Measurements from ENCODE around the gene FIP1L1.
A peak's percentile ranks its signal among the peaks of the same experiment; 100 is the strongest.

FIP1L1 gene

DNA sequence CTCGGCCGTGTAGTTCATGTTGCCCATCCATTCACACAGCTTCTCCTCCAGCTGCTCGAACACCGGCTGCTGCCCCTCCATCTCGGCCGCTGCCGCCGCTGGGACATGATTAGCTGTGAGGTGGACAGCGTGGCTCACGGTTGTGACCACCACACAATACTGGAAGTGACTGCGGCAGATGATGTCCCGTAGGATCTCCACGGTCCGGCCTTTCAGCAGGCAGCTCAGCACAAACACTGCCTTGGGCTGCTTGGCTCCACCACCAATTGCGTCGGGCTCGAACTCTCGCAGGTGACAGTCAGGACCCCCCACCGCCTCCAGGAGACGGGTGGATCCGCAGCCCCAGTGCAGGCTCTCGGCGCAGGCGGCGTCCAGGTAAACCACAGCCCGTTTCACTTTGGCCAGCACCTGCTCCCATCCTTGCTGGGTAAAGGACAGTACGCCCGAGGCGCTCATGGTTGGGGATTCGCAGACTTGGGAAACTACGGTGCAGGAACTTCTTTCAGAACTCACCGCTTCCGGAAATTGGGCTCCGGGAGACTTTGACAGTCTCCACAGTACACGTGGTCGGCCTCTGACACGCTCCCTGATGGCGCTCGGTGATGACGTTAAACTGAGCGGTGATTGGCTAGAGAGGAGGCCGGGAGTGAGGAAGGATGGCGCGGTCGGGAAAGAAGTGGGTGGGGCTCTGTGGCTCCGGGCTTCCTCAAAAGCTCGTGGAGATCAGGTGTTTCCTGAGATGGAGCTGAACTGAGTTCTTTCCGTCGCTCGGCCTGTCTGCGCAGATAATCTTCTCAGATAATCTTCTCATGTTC is 11.7 kb upstream of the FIP1L1 start, which contains the start of gene SCFD2:
TSS of gene SCFD2 (minus strand) at position 576 of the 815 bp plus-strand sequence.
- H3K27me3 ChIP-seq (ENCODE audit: insufficient read depth, low read length, poor library complexity, severe bottlenecking): no peaks in the 10 kb centered on the region
- no peaks in the 10 kb centered on the region for H3K9me2 ChIP-seq (replicated peaks; ENCODE audit: low read depth, low read length)
- no peaks in the 10 kb centered on the region for H3K36me3 ChIP-seq (ENCODE audit: insufficient read depth, low read length)
- H3K4me1 ChIP-seq (ENCODE audit: insufficient read depth, low read length, poor library complexity, severe bottlenecking): peaks cover 35% of the 10 kb centered on the region
- H3K9me3 ChIP-seq (ENCODE audit: insufficient read depth, low read depth, low read length): no peaks in the 10 kb centered on the region
- TF ChIP-seq, protein P1, sequence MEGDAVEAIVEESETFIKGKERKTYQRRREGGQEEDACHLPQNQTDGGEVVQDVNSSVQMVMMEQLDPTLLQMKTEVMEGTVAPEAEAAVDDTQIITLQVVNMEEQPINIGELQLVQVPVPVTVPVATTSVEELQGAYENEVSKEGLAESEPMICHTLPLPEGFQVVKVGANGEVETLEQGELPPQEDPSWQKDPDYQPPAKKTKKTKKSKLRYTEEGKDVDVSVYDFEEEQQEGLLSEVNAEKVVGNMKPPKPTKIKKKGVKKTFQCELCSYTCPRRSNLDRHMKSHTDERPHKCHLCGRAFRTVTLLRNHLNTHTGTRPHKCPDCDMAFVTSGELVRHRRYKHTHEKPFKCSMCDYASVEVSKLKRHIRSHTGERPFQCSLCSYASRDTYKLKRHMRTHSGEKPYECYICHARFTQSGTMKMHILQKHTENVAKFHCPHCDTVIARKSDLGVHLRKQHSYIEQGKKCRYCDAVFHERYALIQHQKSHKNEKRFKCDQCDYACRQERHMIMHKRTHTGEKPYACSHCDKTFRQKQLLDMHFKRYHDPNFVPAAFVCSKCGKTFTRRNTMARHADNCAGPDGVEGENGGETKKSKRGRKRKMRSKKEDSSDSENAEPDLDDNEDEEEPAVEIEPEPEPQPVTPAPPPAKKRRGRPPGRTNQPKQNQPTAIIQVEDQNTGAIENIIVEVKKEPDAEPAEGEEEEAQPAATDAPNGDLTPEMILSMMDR (conservative IDR thresholded peaks at IDR 0.05; ENCODE audit: low read length): no peak
- TF ChIP-seq EZH2phosphoT487 (IDR thresholded peaks at IDR 0.05; ENCODE audit: borderline replicate concordance): no peak
- peaks cover 39% of the 10 kb centered on the region for H3K79me2 ChIP-seq (ENCODE audit: insufficient read depth, low read length)
- H3K4me3 ChIP-seq (ENCODE audit: low read length, poor library complexity, severe bottlenecking): peak within 1 kb of the TSS; percentile 98
- H3F3A ChIP-seq (ENCODE audit: low read depth): no peaks in the 10 kb centered on the region
- peak within 1 kb of the TSS; percentile 91 for H3K4me2 ChIP-seq (ENCODE audit: low read depth, low read length, poor library complexity, severe bottlenecking)
- peak within 1 kb of the TSS; percentile 96 for H2AFZ ChIP-seq (ENCODE audit: low read length)
- H3K9ac ChIP-seq (ENCODE audit: low read depth, low read length, poor library complexity, severe bottlenecking): peak within 1 kb of the TSS; percentile 74
- H4K20me1 ChIP-seq (ENCODE audit: insufficient read depth, low read length, poor library complexity, severe bottlenecking): peaks cover 5% of the 10 kb centered on the region

DNA sequence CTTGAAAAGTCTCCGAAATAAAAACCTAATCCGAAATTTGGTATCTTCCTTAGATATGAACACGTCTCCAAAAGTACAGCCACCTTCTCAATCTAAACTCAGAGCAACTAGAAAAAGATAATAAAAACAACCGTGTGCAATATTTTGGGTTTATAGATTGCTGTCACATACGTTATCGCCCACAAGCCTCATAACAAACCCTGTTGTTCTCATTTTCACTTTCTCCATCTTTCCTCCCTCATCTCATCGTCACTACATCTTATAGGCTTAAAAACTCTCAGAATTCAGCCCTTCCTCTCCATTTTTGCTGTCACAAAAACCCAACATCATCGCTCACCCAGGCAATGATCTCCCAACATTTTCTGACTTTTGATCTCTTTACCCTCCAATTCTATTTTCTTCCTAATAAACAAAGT is 11.1 kb upstream of the FIP1L1 start:
- peak overlapping the region; percentile 67 for H3K9ac ChIP-seq (ENCODE audit: low read depth, low read length, poor library complexity, severe bottlenecking)

DNA sequence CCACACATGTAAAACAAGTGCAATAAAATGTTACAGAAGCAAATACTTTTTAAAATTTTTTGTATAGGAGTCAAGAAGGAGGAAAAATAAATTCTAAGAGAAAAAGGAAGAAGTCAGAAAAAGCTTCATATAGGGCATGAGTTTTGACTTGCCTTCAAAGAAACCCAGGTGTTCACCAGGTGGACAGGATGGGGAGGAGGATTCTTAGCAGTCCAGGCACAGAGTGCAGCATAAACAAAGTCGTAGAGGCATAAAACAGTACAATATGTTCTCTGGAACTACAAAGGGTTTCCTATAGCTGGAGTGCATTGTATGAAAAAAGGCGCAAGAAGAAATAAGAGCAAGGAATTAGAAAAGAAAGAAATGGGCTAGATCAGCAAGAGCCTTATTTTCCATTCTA is 9.7 kb upstream of the FIP1L1 start:
- H3K27me3 ChIP-seq (ENCODE audit: insufficient read depth, low read length, poor library complexity, severe bottlenecking): no peaks in the 10 kb centered on the region
- TF ChIP-seq EZH2phosphoT487 (IDR thresholded peaks at IDR 0.05; ENCODE audit: borderline replicate concordance): no peak
- TF ChIP-seq, protein P1 (conservative IDR thresholded peaks at IDR 0.05; ENCODE audit: low read length): no peak
- H3K4me2 ChIP-seq (ENCODE audit: low read depth, low read length, poor library complexity, severe bottlenecking): no peak overlapping the region
- H3K4me3 ChIP-seq (ENCODE audit: low read length, poor library complexity, severe bottlenecking): no peak overlapping the region
- peaks cover 15% of the 10 kb centered on the region for H3K4me1 ChIP-seq (ENCODE audit: insufficient read depth, low read length, poor library complexity, severe bottlenecking)
- no peak overlapping the region for H3K9ac ChIP-seq (ENCODE audit: low read depth, low read length, poor library complexity, severe bottlenecking)
- H3K9me2 ChIP-seq (replicated peaks; ENCODE audit: low read depth, low read length): no peaks in the 10 kb centered on the region
- no peaks in the 10 kb centered on the region for H3K36me3 ChIP-seq (ENCODE audit: insufficient read depth, low read length)
- no peaks in the 10 kb centered on the region for H3K9me3 ChIP-seq (ENCODE audit: insufficient read depth, low read depth, low read length)
- H4K20me1 ChIP-seq (ENCODE audit: insufficient read depth, low read length, poor library complexity, severe bottlenecking): no peaks in the 10 kb centered on the region
- H3F3A ChIP-seq (ENCODE audit: low read depth): no peaks in the 10 kb centered on the region
- H3K79me2 ChIP-seq (ENCODE audit: insufficient read depth, low read length): peaks cover 22% of the 10 kb centered on the region
- no peak overlapping the region for H2AFZ ChIP-seq (ENCODE audit: low read length)

More for the DNA sequence above, 11.1 kb upstream of the FIP1L1 start:
- peak overlapping the region; percentile 81 for H3K4me2 ChIP-seq (ENCODE audit: low read depth, low read length, poor library complexity, severe bottlenecking)
- TF ChIP-seq, protein P1 (conservative IDR thresholded peaks at IDR 0.05; ENCODE audit: low read length): no peak
- H3K36me3 ChIP-seq (ENCODE audit: insufficient read depth, low read length): no peaks in the 10 kb centered on the region
- no peaks in the 10 kb centered on the region for H3F3A ChIP-seq (ENCODE audit: low read depth)
- H2AFZ ChIP-seq (ENCODE audit: low read length): peak overlapping the region; percentile 89
- H3K9me2 ChIP-seq (replicated peaks; ENCODE audit: low read depth, low read length): no peaks in the 10 kb centered on the region
- peaks cover 32% of the 10 kb centered on the region for H3K79me2 ChIP-seq (ENCODE audit: insufficient read depth, low read length)
- no peaks in the 10 kb centered on the region for H3K27me3 ChIP-seq (ENCODE audit: insufficient read depth, low read length, poor library complexity, severe bottlenecking)
- H3K9me3 ChIP-seq (ENCODE audit: insufficient read depth, low read depth, low read length): no peaks in the 10 kb centered on the region
- peaks cover 29% of the 10 kb centered on the region for H3K4me1 ChIP-seq (ENCODE audit: insufficient read depth, low read length, poor library complexity, severe bottlenecking)
- peak overlapping the region; percentile 98 for H3K4me3 ChIP-seq (ENCODE audit: low read length, poor library complexity, severe bottlenecking)
- peaks cover 5% of the 10 kb centered on the region for H4K20me1 ChIP-seq (ENCODE audit: insufficient read depth, low read length, poor library complexity, severe bottlenecking)

Data from Loucy (cell line).